GM21576 (cell line): ENCODE results near the gene HCN3.
A peak's percentile ranks its signal among the peaks of the same experiment; 100 is the strongest.

Source experiments
- ATAC-seq: cut with Tn5 transposase; IDR thresholded peaks from one replicate; pipeline ENCODE4 v1.9.1; 2021; ENCODE audit warnings: mild to moderate bottlenecking, moderate library complexity; ENCODE audit not compliant: unreplicated experiment

HCN3 gene

DNA sequence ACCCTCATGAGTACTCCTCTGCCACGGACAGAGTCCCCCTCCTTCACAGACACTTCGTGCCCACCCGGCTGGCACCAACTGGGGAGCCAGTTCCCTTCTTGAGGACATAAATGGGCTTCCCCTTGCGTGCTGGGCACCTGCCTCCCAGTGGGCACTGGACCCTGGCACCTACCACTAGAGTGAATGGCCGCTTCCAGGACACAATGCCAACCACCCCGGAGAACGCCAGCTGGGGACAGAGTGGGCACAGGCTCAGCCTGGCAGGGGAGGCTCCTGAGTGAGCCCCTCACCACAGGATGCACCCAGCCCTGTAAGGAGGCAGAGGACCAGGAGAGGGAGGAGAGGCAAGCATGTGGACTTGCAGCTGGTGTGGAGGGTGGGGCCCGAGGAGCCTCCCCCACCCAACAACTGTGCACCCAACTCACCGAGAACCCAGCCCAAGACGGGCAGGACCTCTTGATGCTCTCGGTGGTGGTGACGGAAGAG lies 23.0 kb upstream of the HCN3 start:
- ATAC-seq: no peak

DNA sequence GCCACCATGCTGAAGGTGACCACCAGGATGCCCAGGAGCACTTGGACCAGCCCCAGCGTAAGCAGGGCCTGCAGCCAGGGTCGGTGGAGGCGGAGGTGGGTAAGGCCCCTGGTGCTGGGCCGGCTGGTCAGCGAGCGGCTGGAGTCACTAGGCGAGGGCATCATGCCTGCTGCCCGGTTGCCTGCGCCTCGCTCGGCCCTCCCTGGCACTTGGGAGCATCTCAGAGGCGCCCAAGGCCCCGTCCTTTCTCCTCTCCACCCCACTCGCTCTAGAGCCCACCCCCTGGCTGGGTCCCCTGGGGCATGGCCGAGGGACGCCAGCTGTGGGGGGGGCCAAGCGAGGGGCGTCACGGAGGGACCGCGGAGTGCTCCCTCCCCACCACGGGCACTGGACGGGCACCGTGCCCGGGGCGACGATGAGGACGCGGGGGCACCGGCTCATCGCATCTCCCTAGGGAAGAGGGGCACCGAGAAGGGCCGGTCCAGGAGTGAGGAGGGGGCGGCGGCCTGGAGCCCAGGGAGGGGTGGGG lies 22.5 kb upstream of the HCN3 start:
- no peak for ATAC-seq

DNA sequence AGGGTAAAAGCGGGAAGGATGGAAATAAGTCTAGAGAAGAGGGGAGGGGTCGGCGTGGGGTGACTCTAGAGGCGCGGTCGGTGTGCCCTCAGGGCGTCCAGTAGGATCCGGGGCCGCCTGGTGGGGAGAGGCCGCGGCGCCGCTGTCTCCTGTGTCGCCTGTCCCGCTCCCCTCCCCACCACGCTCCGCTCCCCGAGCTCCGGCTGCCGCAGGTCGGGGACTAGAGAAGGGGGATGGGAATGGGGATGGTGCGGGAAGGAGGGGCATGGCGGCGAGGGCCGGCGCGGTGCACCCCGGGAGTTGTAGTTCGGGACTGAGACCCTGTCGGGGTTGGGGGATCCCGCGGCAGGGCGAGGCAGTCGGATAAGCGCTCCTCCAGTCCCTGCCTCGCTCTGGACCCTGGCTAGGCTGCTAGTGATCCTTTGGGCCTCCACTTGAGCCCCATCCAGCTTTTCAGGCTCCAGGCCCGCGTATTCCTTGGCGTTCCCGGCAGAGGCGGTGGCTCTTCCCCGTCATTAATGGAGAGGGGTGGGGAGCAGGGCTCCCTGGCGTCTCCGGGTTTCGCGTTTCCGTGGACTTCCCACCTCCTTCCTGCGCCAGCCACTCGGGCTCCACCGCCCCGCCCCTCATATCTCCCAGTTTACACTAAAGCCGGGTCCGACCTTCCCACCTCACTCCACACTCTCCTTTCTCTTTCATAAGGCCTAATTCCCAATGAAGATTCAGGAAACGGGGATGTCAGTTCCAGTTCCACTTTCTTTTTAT lies 21.8 kb upstream of the HCN3 start, which contains the start of gene ENTREP3:
TSS of gene ENTREP3 (minus strand) at position 241 of the 765 bp plus-strand sequence. CDS start 606 bp downstream, outside the sequence.
- ATAC-seq: no peak

DNA sequence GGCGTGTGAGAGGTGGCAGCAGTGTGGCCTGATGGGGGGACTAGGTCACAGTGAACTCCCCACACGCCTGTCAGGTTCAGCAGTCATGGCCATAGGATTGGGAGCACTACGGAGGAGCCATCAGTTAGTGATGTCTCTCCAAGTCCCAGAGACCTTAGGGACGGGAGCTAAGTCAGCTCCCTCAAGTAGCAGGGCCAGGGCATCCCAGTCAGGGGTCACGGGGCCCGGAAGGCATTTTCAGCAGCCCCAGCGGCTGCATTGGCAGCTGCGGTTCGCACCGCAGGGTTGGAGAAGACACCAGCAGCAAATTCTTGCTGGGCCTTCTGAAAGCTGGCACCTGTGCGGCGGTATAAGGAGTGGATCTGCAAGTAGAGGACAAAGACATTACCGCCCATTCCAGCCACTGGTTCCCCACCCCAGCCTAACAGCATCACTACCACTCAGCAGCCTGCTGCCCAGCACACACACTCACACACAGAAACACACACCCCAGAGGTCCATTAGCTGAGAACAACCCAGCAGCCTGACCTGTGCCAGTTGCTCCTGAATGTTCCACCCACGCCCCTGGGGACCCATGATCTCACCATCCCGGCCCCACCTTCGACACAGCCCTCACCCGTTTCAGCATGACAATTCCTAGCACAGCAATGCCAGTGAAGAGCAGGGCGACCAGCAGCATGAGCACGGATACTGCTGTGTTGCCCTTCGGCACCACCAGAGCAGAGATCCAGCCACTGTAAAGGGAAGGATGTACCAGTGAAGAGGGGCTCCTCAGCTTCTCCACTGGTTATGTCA lies 21.0 kb upstream of the HCN3 start:
- no peak for ATAC-seq

DNA sequence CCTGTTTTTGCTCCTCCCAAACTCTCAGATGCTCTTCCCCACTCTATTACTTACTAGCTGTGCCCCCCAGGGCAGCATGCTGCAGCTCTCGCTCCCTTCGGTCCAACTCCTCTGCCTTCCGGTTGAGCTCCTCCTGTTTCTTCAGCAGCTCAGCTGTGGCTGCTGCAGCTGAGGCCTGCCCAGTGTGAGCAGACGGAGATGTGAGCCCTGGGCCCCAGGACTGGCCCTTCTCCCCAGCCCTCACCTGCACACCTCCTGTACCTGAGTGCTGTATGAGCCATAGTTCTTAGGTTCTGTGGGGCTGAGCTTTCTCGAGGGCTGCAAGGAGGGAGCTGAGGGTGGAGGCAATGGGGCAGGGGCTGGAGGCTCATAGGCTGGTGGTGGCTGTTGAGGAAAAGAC lies 17.0 kb upstream of the HCN3 start:
- no peak for ATAC-seq

DNA sequence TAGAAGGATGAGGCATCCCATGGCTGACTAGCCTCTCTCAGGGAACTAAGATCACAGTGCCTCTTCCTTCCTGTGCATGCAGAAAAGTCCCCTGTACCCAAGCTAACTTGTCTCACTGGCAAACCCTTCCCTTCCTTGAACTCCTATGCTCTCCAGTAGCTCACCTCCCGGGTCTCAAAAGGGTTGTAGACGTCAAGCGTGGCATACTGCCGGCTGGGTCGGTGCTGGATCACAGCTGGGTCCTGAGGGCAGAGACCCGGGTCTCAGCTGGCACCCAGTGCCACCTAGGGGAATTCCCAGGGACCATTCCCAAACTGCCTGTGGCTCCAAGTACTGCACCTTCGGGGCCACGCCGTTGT lies 15.8 kb upstream of the HCN3 start:
- ATAC-seq: no peak

DNA sequence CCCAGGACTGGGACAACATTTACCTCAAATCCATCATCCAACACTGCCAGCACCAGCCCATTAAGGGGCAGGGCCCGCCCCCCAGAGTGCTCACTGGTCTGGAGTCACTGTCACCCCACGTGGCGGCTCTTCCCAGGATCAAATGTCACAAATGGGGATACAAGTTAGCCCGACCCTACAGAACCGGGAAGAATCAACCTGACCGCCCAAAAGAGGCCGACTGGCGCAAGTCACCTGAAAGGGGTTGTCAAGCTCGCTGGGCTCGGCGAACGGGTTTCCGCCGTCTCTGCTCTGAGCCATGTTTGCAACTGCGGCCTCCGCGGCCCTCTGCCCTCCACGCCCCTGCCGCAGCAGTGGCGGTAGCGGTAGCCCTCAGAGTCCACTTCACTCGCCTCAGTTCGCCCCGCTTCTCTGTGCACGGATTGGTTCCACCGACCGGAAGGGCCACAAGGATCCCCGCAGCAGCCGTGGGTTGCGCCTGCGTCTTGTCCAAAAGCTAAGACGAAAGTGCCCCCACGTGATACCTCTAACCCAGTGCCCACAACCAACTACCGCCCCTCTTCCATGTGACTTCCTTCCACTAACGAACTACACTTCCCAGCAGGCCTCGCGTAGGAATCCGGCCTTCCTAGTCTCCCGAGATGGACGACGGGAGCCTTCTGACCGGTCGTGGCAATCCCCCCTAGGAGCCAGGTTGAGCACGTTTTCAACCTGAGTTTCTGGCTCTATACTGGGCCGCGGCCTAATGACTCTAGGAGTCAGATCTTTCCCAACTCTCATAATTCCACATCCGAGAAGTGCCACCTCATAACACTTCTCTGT lies 15.2 kb upstream of the HCN3 start, which contains the start of gene SCAMP3:
TSS of gene SCAMP3 (minus strand) at position 509 of the 822 bp plus-strand sequence. CDS start at position 300, 209 bp downstream.
- peak; percentile 79 for ATAC-seq

DNA sequence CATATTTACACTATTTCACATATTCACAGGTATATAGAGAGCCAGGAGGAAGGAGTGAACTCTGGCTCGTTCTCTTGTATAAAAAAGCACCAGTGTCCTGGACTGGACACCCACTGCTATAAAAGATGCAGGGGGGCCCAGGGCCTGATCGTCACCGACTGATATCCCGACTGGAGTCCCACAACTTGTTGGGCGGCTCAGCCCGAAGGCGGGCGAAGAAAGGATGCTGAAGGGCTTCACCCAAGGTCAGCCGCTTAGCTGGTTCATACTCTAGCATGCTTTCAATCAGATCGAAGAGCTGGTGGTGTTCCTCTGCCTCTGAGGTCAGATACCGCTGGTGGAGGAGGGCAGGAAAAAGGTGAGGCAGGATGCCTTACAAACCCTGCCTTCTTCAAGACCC lies 14.2 kb upstream of the HCN3 start:
- no peak for ATAC-seq

DNA sequence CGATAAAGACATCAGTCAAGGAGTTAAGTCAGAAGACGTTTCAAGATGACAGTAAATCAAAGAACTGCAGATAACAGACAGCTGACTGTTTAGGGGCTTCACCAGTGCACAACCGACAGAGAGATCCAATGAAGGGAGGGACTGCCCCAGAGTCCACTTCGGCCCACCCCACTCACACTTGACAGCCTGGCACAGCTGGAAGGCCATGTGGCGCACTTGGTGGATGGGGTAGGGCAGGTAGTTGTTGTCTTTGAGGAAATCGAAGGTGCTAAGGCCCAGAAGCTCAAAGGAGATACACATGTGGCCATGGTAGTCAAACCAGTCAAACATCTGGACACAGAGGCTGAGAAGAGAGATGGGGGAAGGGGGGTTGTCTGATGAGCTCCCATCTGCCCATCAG lies 10.7 kb upstream of the HCN3 start:
- ATAC-seq: no peak

DNA sequence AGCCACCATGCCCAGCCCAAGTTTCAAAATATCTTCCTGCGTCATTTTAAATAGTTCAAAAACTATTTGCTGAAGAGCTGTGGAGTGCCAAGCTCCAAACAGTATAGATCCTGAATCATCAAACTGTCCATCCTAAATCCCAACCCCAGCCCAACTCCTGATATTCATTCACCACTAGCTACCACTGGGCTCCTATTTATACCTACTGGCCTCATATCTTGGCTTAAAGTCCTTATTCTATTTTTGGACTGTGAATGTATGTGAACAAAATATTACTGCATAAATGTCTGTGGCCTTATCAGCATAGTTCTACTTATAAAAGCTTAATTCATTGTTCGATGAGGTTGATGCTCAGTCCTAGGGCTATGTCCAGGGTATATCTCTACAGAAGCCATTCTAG lies 9.9 kb upstream of the HCN3 start:
- no peak for ATAC-seq

DNA sequence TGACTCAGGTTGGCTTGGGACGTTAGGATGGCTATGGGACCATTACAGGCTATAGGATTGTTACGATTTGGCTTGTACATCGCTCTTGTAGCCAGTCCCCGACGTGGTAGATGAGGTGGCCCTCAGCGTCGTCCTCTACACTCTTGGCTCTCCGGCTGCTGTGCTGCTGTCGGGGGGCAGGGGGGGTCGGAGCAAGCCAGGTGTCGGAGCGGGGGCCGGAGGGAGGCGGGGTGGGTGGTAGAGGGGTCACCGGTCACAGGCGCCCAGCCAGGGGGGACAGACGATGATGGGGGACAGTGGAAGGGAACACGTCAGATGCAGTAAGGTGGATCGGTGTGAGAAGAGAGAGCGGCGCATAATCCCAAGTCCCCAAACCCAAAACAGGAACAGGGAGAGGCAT lies 8.6 kb upstream of the HCN3 start:
- ATAC-seq: no peak

DNA sequence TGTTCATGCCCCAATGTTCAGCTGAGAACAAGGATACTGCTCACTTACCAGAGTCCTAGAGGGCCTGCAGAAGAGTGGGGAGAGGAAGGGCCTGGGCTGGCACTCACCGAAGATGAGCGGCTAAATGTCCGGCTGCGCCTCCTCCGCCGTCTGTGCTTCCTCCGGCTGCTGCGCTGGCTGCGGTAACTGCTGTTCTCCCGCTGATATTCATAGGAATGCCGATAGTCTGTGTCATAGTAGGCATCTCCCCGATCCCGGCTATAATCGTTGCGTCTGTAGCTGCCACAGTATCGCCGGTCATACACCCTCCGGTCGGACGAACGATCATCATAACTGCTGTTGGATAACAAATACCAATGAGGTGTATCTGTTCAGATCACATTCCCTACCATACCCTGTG lies 7.9 kb upstream of the HCN3 start:
- no peak for ATAC-seq

DNA sequence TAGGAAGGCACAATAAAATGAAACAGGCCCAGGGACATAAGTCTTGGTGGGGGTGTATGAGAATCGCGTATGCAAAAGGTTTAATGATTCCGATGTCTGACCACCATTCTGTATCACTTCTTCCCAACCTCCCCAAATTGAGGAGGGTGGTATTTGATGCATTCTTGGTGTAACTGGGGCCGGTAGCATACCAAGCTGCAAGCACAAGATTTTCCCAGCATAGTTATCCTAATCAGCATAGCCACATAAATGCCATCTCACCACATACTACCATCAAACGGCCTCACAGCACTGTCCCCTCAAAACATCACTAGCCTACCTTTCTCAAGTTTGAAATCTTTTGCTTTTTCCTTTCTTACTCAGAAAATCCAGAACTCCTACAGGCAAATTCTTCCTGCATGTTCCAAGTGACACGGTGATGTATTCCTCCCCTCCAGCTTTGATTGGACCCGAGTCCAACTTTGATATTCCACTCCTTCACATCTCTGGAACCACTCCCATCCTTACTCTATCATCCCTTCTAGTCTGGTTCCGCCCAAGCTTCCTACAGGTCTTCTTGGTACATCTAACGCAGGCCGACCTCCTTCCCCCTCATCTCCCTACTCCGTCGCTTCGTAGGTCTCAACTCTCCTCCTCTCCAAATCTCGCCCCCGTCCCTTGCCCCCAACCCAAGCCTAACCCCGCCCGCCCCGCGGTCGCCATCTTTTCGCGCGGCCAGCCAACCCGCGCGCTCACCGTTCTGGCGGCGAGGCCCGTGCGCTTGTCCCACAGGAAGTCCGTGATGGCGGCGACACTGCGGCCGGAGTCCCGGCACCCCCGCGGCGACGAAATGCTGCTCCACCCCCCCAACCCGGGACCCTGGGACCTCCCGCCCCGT lies 4.6 kb upstream of the HCN3 start:
- peak; percentile 31 for ATAC-seq

DNA sequence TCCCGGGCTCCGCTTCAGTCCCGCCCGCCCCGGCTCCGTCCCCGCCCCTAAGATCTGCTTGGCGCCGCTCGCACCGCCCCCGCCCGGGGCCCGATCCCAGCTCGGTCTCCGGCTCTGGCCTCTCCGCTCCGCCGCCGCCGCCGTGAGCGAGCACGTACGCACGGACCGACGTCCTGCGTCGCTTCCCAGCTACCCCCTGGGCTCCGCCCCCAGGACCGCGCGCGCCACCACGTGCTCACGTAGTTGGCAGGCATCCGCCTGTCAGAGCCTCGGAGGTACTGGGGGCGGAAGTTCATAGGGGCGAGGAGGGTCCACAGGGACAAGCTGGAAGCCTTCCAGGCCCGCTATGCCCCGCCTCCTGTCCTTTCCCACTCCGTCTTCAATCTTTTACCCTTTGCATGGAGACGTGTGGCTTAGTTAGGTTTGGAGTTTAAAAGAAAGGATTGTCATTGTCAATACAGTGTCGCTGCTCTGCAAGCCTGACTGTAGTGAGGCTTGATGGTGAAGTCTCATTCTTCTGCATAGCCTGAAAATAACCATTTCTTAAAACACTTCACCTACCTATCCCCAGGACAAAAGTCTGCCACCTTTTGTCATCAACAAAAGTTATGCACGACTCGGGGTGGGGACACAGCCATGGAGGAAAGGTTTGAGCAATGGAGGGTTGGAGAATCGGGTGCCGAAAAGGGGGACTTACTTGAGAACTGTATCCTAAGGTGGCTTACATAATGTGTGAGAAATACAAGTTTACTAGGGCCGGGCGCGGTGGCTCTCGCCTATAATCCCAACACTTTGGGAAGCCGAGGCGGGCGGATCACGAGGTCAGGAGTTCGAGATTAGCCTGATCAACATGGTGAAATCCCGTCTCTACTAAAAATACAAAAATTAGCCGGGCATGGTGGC lies 3.7 kb upstream of the HCN3 start, which contains the start of gene CLK2:
TSS of gene CLK2 (minus strand) at position 162 of the 903 bp plus-strand sequence. CDS start 2,527 bp downstream, outside the sequence.
- peak; percentile 69 for ATAC-seq

DNA sequence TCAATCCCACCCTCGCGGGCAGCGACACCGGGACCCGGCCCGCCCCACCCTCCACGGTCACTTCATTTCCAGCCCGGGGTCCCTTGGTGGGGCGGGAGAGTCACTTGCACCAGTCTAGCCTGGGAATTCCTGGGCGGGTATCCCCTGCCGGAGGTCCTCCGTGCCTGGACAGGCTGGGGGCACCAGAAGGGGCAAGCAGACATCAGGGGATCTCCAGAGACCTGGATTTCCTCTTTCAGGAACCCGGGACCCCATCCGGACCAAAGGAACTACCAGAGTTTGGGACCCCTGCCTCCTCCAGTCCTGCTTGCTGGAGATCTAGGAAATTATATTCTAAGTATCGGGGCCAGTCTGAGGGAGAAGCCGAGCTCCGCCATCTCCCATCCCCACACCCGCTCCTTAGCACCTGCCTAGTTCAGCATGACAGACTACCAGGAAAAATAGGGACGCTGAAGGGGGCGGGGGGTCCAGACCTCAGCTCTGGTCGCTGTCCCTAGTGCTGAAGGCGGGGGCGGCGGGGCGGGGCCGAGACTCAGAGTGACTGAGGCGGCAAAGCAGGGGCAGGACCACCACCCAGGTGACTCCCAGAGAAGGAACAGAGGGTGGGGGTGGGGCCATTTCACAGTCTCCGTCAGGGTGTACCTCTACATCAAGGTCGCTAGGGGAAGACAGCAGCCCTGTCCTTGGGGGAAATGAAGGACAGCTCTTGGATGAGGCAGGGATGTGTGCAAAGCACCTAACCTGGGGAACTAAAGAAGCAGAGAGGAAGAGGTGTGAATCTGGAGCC lies 832 bp downstream of the HCN3 start:
- no peak for ATAC-seq

DNA sequence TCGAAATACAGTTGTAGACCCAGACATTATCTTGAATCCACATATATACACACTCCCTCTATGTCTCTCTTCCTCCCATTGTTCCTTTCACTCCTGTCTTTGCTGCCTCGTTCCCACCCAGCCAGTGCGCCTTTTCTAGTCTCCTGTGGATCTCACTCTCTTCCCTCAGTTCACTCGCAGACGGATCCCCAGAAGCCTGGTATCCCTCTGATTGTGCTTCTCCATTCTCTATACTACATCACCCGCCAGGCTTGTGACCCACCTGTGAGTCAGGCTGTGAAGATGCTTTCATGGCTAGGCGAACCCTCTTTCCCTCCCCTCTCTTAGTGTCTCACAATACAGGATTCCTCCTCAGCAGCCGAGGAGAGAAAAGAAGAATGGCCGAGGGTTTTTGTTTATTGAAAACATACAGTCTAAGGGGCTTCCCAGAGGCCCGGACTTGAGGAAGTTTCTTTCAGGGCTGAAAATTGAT lies 1.5 kb downstream of the HCN3 start:
- ATAC-seq: no peak

DNA sequence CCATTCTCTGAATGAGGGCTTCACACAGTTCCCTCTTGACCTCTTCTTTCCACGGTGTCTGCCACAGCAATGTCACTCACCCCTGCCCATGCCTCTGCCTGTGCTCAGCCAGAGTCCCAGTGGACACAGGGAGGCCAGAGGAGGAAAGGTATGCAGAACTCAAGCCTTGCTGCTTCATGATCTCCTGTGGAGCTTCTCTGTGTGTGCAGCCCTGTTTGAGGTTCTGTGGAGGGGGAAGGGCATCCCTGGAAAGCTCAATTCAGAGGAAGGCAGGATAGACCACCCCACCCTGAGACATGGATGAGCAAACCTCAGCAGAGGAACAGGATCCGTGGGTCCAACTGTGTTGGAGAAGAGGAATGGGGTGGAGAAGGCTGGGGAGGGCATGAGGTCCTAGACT lies 2.0 kb downstream of the HCN3 start:
- no peak for ATAC-seq
